HL-60 (cell line): ENCODE results near the gene BHLHE41.
A peak's percentile ranks its signal among the peaks of the same experiment; 100 is the strongest.

ENCODE experiments used
- DNase-seq, 2 experiments: peaks; one replicate each; pipeline ENCODE4 v3.0.0-alpha.2; 2010 to 2020; ENCODE audit warnings: low read depth in 1 of 2, low spot score in 1 of 2
- H3K27ac ChIP-seq: fragments of 250-450 bp; sonication (Bioruptor Pico); replicated peaks from 2 replicates; pipeline ENCODE4 v1.5.1; 2020; ENCODE audit warnings: mild to moderate bottlenecking, moderate library complexity
- H3K27me3 ChIP-seq: fragments of 250-450 bp; sonication (Bioruptor Pico); 2 replicates; pipeline ENCODE4 v1.5.1; 2021; ENCODE audit warnings: mild to moderate bottlenecking, moderate library complexity; ENCODE audit not compliant: insufficient read depth, poor library complexity, severe bottlenecking
- H3K4me3 ChIP-seq: replicated peaks from 2 replicates; pipeline ENCODE4 v1.5.1; 2011; ENCODE audit warnings: mild to moderate bottlenecking, control low read depth, low read length; ENCODE audit not compliant: insufficient read depth
- GABPA ChIP-seq: IDR thresholded peaks from 2 replicates; pipeline ENCODE4 v1.6.1; 2012; ENCODE audit warnings: low read depth
- POLR2AphosphoS5 ChIP-seq: IDR thresholded peaks from 2 replicates; pipeline ENCODE4 v1.6.1; 2012; ENCODE audit warnings: low read depth
- SPI1 ChIP-seq: IDR thresholded peaks from 2 replicates; pipeline ENCODE4 v1.6.1; 2012; ENCODE audit warnings: low read depth, mild to moderate bottlenecking, borderline replicate concordance
- TF ChIP-seq, protein P1 (sequence below): IDR thresholded peaks from one replicate; pipeline ENCODE4 v1.5.1; 2011; ENCODE audit warnings: low read length, control low read depth, inconsistent platforms; ENCODE audit not compliant: insufficient read depth
- TF ChIP-seq, protein P2 (sequence below): IDR thresholded peaks from 2 replicates; pipeline ENCODE4 v1.6.1; 2012; ENCODE audit warnings: low read depth; ENCODE audit not compliant: insufficient replicate concordance

Gene BHLHE41

DNA sequence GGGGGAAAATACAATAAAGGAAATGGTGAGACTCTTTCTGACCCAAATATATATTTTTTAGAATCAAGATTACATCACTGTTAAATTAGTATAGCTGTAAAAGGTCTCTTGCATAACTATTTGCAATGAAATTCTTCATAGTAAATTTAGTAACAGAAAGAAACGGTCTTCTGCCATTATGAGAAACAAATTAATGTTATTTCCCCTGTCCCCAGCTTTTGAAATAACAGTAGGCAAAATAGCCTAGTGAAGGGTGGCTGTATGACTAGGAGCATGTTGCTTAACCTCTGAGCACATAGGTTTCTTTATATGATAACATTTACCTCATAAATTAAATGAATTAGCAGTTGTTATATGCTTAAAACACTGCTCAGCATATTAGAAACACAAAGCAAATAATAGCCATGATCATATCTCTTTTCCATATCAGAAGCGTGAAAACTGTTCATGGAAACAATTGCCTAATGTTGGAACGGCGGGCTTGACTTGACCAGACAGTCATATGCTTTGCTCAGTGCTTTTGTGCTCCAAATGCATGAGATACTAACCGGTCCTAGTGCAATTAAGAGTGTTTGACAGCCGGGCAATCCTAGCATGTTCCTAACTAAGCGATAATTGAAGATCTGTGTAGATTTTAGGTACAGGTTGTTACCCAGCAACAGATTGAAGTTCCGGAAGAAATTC, 24.0 kb downstream of the BHLHE41 start:
- no peak overlapping the region for H3K4me3 ChIP-seq
- no peak overlapping the region for H3K27ac ChIP-seq
- TF ChIP-seq POLR2AphosphoS5 (no peak), SPI1 (no peak), GABPA (no peak)
- TF ChIP-seq, protein P1, sequence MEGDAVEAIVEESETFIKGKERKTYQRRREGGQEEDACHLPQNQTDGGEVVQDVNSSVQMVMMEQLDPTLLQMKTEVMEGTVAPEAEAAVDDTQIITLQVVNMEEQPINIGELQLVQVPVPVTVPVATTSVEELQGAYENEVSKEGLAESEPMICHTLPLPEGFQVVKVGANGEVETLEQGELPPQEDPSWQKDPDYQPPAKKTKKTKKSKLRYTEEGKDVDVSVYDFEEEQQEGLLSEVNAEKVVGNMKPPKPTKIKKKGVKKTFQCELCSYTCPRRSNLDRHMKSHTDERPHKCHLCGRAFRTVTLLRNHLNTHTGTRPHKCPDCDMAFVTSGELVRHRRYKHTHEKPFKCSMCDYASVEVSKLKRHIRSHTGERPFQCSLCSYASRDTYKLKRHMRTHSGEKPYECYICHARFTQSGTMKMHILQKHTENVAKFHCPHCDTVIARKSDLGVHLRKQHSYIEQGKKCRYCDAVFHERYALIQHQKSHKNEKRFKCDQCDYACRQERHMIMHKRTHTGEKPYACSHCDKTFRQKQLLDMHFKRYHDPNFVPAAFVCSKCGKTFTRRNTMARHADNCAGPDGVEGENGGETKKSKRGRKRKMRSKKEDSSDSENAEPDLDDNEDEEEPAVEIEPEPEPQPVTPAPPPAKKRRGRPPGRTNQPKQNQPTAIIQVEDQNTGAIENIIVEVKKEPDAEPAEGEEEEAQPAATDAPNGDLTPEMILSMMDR: no peak
- TF ChIP-seq, protein P2, sequence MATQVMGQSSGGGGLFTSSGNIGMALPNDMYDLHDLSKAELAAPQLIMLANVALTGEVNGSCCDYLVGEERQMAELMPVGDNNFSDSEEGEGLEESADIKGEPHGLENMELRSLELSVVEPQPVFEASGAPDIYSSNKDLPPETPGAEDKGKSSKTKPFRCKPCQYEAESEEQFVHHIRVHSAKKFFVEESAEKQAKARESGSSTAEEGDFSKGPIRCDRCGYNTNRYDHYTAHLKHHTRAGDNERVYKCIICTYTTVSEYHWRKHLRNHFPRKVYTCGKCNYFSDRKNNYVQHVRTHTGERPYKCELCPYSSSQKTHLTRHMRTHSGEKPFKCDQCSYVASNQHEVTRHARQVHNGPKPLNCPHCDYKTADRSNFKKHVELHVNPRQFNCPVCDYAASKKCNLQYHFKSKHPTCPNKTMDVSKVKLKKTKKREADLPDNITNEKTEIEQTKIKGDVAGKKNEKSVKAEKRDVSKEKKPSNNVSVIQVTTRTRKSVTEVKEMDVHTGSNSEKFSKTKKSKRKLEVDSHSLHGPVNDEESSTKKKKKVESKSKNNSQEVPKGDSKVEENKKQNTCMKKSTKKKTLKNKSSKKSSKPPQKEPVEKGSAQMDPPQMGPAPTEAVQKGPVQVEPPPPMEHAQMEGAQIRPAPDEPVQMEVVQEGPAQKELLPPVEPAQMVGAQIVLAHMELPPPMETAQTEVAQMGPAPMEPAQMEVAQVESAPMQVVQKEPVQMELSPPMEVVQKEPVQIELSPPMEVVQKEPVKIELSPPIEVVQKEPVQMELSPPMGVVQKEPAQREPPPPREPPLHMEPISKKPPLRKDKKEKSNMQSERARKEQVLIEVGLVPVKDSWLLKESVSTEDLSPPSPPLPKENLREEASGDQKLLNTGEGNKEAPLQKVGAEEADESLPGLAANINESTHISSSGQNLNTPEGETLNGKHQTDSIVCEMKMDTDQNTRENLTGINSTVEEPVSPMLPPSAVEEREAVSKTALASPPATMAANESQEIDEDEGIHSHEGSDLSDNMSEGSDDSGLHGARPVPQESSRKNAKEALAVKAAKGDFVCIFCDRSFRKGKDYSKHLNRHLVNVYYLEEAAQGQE: no peak
- H3K27me3 ChIP-seq: no peaks in the 10 kb centered on the region
- DNase-seq: no peak

DNA sequence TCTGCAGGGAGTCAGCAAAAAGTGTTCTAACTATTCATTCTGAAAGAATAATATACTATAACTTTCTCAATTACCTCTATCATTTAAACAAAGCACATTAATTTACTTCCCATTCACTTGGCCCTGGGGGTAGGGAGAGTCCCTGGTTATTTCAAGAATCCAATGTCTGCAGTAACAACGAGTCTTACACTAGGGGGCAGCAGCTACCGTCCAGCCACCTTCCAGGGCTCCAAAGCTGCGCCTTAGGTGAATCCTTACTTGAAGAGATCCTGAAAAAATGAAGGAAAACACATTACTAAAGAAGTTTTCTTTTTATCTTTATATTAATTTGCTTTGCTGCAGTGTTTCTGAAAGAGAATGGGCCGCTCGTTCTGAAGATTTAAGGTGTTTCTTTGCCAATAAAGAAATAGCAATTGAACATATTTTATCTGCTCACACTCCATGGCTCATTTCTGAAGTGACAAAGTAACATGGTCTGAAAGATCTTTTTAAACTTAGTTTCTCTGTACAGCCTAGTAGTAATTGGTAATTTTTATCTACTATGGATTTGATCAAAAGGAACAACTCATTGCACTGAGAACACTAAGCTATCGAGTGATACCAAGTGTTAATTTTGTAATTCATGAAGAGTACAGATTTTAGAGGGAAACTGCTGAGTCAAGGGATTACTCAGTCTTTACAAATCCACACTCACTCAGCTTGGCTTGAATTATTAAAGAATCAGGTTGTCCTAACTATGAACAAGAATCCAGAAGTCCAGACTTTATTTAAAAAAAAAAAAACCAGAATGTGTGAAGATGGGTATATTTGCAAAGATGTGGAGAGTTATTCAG, 27.6 kb downstream of the BHLHE41 start:
- no peak overlapping the region for H3K27ac ChIP-seq
- peak in 1 of 2 experiments; percentile 64 for DNase-seq
- H3K4me3 ChIP-seq: no peak overlapping the region
- H3K27me3 ChIP-seq: no peaks in the 10 kb centered on the region
- TF ChIP-seq, protein P1: peak; percentile 71
- TF ChIP-seq GABPA: no peak

DNA sequence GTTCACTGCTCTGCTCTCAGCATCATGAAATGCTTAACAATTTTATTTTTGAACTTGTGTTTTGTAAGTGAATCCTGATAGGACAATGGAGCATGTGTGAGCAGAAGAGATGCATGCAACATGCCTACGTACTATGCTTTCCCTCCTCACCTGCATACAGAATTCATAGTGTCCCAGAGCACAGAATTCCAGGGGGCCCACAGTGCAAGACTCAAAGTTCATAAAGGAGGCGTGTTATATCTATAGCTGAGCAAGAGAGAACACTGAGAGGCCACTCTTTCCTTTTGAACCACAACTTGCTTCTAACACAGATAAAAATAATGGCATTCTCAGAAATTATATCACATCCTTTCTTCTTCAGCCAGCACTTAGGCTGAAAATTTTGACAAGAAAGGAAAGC, 28.8 kb downstream of the BHLHE41 start:
- H3K27ac ChIP-seq: no peak overlapping the region
- no peak for DNase-seq
- no peak overlapping the region for H3K4me3 ChIP-seq

More for the DNA sequence above, 28.8 kb downstream of the BHLHE41 start:
- TF ChIP-seq POLR2AphosphoS5 (no peak), GABPA (no peak), SPI1 (no peak)
- TF ChIP-seq, protein P1: no peak
- TF ChIP-seq, protein P2: no peak
- no peaks in the 10 kb centered on the region for H3K27me3 ChIP-seq
